Measurements from ENCODE around the gene CCDC102A.
"Not testable (repeated sequence)": the region's sequence is repeated elsewhere in the genome, so short reads cannot be mapped to it uniquely, and the experiment has no call there.

The CCDC102A gene

GRCh38 chr16:57564571-57565270 is 28.4 kb upstream of the CCDC102A start:
- no peak for DNase-seq

DNA sequence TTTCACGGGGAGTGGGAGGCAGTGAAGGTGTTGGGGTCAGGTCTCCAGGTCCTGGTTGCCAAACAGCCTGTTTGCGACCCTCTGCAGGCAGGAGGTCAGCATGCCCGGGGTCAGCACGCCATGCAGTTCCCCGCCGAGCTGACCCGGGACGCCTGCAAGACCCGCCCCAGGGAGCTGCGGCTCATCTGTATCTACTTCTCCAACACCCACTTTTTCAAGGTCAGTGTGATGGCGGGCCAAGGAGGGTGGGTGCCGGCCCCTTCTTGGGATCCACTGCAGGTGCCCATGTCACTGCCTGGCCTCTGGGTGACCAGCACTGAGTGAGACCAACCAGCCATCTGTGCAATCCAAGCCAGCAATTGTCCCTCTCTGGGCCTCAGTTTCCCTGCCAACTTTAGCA is 27.4 kb upstream of the CCDC102A start:
- DNase-seq, result no peak

- DNase-seq, result no peak
Observed at GRCh38 chr16:57563487-57563750, 27.0 kb upstream of the CCDC102A start.

GRCh38 chr16:57562669-57563486 is 26.5 kb upstream of the CCDC102A start:
- no peak for DNase-seq

DNA sequence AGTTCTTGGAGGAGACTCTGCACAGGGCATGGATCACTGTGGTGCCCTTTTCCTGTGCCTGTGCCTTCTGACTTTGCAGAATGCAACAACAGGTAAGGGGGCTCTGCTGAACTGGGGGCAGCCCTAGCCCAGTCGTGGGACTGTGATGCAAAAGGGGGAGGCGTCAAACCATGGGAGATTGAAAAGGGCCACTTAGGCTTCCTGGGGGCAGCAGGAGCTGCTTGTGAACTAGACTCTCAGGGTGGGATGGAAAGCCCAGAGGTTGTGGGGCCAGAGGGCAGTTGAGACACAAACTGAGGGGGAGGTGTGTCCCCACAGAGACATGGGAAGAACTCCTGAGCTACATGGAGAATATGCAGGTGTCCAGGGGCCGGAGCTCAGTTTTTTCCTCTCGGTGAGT is 25.7 kb upstream of the CCDC102A start:
- DNase-seq, result no peak

DNA sequence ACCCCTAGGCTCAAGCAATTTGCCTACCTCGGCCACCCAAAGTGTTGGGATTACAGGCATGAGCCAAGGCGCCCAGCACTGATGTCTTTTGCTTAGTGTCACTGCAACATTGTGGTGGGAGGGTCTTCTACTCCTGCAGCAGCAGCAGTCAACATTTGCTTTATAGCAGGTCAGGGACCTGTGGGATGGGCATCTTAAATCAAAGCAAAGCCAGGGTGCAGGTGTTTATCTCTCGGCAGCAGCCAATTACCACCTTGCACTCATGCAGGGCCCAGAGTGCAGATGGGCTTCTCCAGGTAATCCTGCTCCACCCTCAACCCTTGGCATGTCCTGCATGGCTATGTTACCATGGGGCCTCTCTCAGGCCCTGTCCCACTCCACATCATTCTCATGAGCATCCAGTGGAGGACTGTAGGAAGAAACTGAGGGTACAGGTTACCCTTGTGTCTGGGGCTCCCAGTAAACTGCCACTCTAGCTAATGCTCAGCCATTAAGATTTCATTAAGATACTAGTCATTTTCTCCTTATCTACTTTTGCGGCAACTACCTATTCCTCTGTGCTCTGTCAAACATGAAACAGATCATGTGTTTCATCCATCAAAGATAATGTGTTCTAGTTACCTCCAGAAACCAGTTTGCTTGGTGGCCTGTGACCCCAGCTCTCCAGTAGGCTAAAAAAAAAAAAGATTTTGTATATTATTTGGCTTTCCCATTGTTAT is 22.9 kb upstream of the CCDC102A start:
- DNase-seq, result no peak

DNA sequence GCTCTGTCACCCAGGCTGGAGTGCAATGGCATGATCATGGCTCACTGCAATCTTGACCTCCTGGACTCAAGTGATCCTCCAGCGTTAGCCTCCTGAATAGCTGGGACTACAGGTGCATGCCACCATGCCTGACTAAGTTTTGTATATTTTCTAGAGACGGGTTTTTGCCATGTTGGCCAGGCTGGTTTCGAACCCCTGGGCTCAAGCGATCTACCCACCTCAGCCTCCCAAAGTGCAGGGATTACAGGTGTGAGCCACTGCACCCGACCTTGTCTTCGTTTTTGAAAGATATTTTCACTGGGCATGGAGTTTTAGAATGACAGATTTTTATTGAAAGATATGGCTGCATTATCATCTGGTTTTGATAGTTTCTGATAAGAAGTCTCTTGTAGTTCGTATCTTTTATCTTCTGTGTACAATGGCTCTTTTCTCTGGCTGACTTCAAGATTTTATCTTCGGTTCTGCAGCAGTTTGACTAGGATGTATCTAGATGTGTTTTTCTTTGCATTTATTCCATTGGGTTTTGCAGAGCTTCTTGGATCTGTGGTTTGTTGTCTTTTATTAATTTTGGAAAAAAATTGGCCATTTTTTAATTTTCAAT is 20.7 kb upstream of the CCDC102A start:
- no peak for DNase-seq

DNA sequence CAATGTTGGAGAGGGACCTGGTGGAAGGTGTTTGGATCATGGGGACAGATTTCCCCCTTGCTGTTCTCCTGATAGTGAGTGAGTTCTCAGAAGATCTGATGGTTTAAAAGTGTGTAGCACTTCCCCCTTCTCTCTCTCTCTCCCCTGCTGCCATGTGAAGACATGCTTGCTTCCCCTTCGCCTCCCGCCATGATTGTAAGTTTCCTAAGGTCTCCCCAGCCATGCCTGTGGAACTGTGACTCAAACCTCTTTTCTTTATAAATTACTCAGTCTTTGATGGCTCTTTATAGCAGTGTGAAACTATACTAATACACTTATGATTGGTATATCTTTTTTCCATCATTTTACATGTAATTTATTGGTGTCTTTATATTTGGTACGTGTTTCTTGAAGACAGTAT is 19.5 kb upstream of the CCDC102A start:
- no peak for DNase-seq

- no peak for DNase-seq
Observed at GRCh38 chr16:57551057-57551456, 14.7 kb upstream of the CCDC102A start.

- no peak for DNase-seq
Observed at GRCh38 chr16:57549730-57550129, 13.4 kb upstream of the CCDC102A start.

DNA sequence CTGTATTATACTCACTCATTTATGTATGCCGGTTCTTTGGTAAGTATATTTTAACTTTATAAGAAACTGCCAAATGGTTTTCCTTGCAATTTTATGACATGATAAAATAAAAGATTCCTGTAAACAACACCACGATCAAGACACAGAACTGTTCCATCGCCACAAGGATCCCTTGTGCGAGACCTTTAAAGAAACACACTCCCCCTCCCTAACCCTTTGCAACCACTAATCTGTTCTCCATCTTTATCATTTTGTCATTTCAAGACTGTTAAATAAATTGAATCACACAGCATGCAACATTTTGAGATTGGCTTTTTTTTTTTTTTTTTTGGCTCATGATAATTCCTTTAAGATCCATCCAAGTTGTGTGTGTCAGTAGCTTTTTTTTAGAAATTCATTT is 12.0 kb upstream of the CCDC102A start:
- DNase-seq, result no peak

DNA sequence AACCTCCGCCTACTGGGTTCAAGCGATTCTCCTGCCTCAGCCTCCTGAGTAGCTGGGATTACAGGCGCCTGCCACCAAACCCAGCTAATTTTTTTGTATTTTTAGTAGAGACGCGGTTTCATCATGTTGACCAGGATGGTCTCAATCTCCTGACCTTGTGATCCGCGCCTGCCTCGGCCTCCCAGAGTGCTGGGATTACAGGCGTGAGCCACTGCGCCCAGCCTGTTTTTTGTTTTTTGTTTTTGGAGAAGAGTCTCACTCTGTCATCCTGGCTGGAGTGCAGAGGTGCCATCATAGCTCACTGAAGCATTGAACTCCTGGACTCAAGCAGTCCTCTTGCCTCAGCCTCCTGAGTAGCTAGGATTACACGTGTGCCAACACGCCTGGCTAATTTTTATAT is 11.2 kb upstream of the CCDC102A start:
- not testable (repeated sequence) for DNase-seq

- no peak for DNase-seq
Observed at GRCh38 chr16:57544124-57544653, 7.8 kb upstream of the CCDC102A start.

DNA sequence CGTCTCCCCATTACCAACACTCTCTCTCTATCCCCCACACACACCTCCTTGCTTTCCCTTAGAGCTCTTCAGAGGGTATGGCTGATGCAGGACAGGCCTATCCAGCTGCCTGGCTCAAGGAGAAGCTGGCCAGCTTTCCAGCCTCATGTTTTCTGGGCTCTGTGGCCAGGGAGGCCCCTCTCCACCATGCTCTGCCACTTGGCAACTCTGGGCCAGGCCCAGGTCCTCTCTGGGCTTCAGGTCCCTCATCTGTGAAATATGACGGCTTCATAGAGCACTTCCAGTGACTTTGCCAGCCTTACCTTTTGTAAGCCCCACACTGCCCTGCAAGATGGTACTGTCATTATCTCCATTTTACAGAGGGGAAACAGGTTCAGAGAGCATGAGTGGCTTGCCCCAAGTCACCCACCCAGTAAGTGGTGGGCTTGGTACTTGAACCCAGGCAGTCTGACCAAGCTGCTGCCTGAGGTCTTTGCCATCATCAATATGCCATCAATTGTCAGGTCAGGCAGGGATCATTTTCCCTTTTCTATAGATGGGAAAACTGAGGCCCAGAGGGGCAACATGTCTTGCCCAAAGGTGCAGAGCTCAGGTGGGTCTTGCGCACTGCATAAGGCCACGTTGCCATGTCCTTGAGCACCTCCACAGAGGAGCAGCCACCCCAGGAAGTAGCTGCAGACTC is 5.5 kb upstream of the CCDC102A start:
- no peak for DNase-seq

GRCh38 chr16:57540906-57541753 is 4.8 kb upstream of the CCDC102A start:
- no peak for DNase-seq

DNA sequence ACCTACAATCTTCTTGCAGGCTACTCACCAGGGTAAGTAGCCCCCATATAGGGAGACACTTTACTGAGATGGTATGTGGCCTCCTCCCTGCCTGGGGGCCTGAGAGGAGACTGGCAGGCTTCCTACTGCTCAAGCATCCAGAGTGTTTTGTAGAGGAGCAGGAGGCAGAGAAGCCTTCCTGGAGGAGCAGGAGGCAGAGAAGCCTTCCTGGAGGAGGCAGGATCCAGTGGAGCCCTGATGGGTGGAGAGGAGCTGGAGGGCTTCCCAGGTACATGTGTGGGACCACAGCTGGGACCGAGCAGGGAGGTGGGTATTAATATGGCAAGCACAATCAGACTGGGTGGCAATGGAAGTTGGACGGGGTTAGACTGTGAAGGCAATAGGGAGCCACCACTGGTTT is 4.0 kb upstream of the CCDC102A start:
- no peak for DNase-seq

GRCh38 chr16:57539072-57539796 is 2.9 kb upstream of the CCDC102A start:
- DNase-seq, result no peak

DNA sequence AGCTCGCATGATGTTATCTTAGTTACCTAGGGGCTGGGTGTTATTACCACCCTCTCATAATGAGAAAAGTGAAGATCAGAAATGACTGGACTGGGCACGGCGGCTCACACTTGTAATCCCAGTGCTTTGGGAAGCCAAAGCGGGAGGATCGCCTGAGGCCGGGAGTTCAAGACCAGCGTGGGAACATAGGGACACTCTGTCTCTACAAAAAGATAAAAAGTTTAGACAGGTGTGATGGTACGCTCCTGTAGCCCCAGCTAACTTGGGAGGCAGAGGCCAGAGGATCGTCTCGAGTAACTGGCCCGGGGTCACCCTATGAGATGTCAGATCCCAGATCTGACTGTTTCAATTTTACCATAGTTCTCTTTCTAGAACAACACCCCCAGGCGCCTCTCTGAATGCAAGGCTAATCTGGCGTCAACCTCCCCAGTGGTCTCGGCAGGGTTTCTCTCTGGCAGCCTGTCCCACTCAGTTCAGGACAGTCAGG is 1.9 kb upstream of the CCDC102A start:
- no peak for DNase-seq

DNA sequence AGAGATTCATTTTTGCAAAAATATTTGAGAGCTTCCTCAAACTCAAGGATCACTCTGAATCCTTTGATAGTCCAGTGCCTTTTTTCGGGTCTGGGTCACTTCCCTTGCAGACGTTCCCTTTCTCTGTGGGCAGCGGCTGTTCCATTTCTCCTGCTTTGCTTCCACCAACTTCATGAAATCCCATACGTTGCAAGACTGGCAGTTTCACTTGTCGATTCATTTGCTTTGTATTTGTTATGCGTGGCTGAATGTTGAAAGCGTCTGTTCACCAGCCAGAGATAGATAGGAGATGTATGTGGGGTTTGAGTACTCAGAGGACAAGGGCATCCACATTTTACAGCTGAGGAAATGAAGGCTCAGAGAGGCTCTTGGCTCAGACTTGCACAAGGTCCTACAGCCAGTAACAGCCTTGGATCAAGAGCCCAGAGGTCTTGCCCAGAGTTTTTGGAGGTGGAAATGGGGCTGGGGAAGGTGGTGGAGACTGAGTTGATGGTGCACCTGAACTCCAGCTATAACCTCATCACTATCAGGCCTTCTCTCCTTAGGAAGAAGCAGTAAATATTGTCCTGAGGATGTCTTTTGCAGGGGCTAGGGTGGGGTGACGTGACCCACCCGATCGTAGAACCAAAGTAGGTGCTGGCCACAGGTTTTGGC is 1.3 kb upstream of the CCDC102A start:
- DNase-seq, result no peak

GRCh38 chr16:57537194-57537505 is 779 bp upstream of the CCDC102A start:
- DNase-seq, result no peak

Data from NCI-H2029 (cell line).